Ishikawa (cell line): ENCODE results near the gene SPATA6L.

Experiments
- CEBPB ChIP-seq: IDR thresholded peaks from 2 replicates; pipeline ENCODE4 v1.6.1; 2012
- CREB1 ChIP-seq: IDR thresholded peaks from 2 replicates; pipeline ENCODE4 v1.6.1; 2012; ENCODE audit warnings: low read depth
- EGR1 ChIP-seq: IDR thresholded peaks from 2 replicates; pipeline ENCODE4 v1.6.1; 2012
- EP300 ChIP-seq: IDR thresholded peaks from 2 replicates; pipeline ENCODE4 v1.6.1; 2012; ENCODE audit warnings: borderline replicate concordance
- FOXM1 ChIP-seq: IDR thresholded peaks from 2 replicates; pipeline ENCODE4 v1.6.1; 2012; ENCODE audit warnings: low read depth, borderline replicate concordance
- MAX ChIP-seq: IDR thresholded peaks from 2 replicates; pipeline ENCODE4 v1.6.1; 2012
- NFIC ChIP-seq: IDR thresholded peaks from 2 replicates; pipeline ENCODE4 v1.6.1; 2012
- RAD21 ChIP-seq: IDR thresholded peaks from 2 replicates; pipeline ENCODE4 v1.6.1; 2012; ENCODE audit warnings: low read depth
- REST ChIP-seq: IDR thresholded peaks from 2 replicates; pipeline ENCODE4 v1.6.1; 2012; ENCODE audit warnings: low read depth, mild to moderate bottlenecking
- TAF1 ChIP-seq: IDR thresholded peaks from 2 replicates; pipeline ENCODE4 v1.6.1; 2012; ENCODE audit warnings: low read depth, mild to moderate bottlenecking
- TCF12 ChIP-seq: IDR thresholded peaks from 2 replicates; pipeline ENCODE4 v1.6.1; 2012; ENCODE audit warnings: low read depth
- TEAD4 ChIP-seq: IDR thresholded peaks from 2 replicates; pipeline ENCODE4 v1.6.1; 2012
- USF1 ChIP-seq: IDR thresholded peaks from 2 replicates; pipeline ENCODE4 v1.6.1; 2012
- YY1 ChIP-seq: IDR thresholded peaks from 2 replicates; pipeline ENCODE4 v1.6.1; 2012; ENCODE audit warnings: low read depth
- ZBTB7A ChIP-seq: IDR thresholded peaks from 2 replicates; pipeline ENCODE4 v1.6.1; 2012; ENCODE audit warnings: low read depth

Gene SPATA6L

GRCh38 chr9:4573176-4573575, 93.1 kb downstream of the SPATA6L start:
- TF ChIP-seq REST = no peak

- no peak for TF ChIP-seq CEBPB
- TF ChIP-seq EP300 = no peak
- TF ChIP-seq RAD21 = no peak
- TF ChIP-seq REST = no peak
- TF ChIP-seq TCF12 = no peak
- no peak for TF ChIP-seq ZBTB7A
- TF ChIP-seq TEAD4 = no peak
- TF ChIP-seq NFIC = no peak
- TF ChIP-seq TAF1 = no peak
- TF ChIP-seq EGR1 = no peak
- TF ChIP-seq CREB1 = no peak
- no peak for TF ChIP-seq FOXM1
- TF ChIP-seq YY1 = no peak
- TF ChIP-seq MAX = no peak
Observed at GRCh38 chr9:4572184-4572826, 94.0 kb downstream of the SPATA6L start.

- TF ChIP-seq TCF12 = no peak
- TF ChIP-seq USF1 = no peak
Observed at GRCh38 chr9:4569101-4569500, 97.2 kb downstream of the SPATA6L start.

- no peak for TF ChIP-seq RAD21
- no peak for TF ChIP-seq ZBTB7A
- no peak for TF ChIP-seq YY1
- TF ChIP-seq CREB1 = no peak
- TF ChIP-seq FOXM1 = no peak
- no peak for TF ChIP-seq CEBPB
- TF ChIP-seq NFIC = no peak
- no peak for TF ChIP-seq TCF12
- no peak for TF ChIP-seq EGR1
- TF ChIP-seq TEAD4 = no peak
- TF ChIP-seq REST = no peak
- no peak for TF ChIP-seq TAF1
- no peak for TF ChIP-seq MAX
- no peak for TF ChIP-seq EP300
Observed at GRCh38 chr9:4567601-4568000, 98.7 kb downstream of the SPATA6L start.

- no peak for TF ChIP-seq MAX
- no peak for TF ChIP-seq EP300
- TF ChIP-seq TCF12 = no peak
- TF ChIP-seq REST = no peak
- TF ChIP-seq ZBTB7A = no peak
- TF ChIP-seq TAF1 = no peak
- TF ChIP-seq YY1 = no peak
- no peak for TF ChIP-seq TEAD4
- TF ChIP-seq CEBPB = no peak
- TF ChIP-seq EGR1 = no peak
- no peak for TF ChIP-seq USF1
- no peak for TF ChIP-seq RAD21
- no peak for TF ChIP-seq CREB1
- TF ChIP-seq NFIC = no peak
- TF ChIP-seq FOXM1 = no peak
Observed at GRCh38 chr9:4566806-4567205, 99.5 kb downstream of the SPATA6L start.
